Ishikawa (cell line): ENCODE data around the gene PRRC2A.

Experiments
- CEBPB ChIP-seq: IDR thresholded peaks from 2 replicates; pipeline ENCODE4 v1.6.1; 2012
- CREB1 ChIP-seq: IDR thresholded peaks from 2 replicates; pipeline ENCODE4 v1.6.1; 2012; ENCODE audit warnings: low read depth
- EGR1 ChIP-seq: IDR thresholded peaks from 2 replicates; pipeline ENCODE4 v1.6.1; 2012
- EP300 ChIP-seq: IDR thresholded peaks from 2 replicates; pipeline ENCODE4 v1.6.1; 2012; ENCODE audit warnings: borderline replicate concordance
- RAD21 ChIP-seq: IDR thresholded peaks from 2 replicates; pipeline ENCODE4 v1.6.1; 2012; ENCODE audit warnings: low read depth
- TAF1 ChIP-seq: IDR thresholded peaks from 2 replicates; pipeline ENCODE4 v1.6.1; 2012; ENCODE audit warnings: low read depth, mild to moderate bottlenecking
- TCF12 ChIP-seq: IDR thresholded peaks from 2 replicates; pipeline ENCODE4 v1.6.1; 2012; ENCODE audit warnings: low read depth
- TEAD4 ChIP-seq: IDR thresholded peaks from 2 replicates; pipeline ENCODE4 v1.6.1; 2012
- YY1 ChIP-seq: IDR thresholded peaks from 2 replicates; pipeline ENCODE4 v1.6.1; 2012; ENCODE audit warnings: low read depth
- ZBTB7A ChIP-seq: IDR thresholded peaks from 2 replicates; pipeline ENCODE4 v1.6.1; 2012; ENCODE audit warnings: low read depth
- TF ChIP-seq, protein P1 (sequence below): IDR thresholded peaks from 2 replicates; pipeline ENCODE4 v1.6.1; 2012; ENCODE audit warnings: low read depth, mild to moderate bottlenecking
- TF ChIP-seq, protein P2 (sequence below): IDR thresholded peaks from 2 replicates; pipeline ENCODE4 v1.6.1; 2012
- TF ChIP-seq, protein P3 (sequence below): IDR thresholded peaks from 2 replicates; pipeline ENCODE4 v1.6.1; 2012

DNA sequence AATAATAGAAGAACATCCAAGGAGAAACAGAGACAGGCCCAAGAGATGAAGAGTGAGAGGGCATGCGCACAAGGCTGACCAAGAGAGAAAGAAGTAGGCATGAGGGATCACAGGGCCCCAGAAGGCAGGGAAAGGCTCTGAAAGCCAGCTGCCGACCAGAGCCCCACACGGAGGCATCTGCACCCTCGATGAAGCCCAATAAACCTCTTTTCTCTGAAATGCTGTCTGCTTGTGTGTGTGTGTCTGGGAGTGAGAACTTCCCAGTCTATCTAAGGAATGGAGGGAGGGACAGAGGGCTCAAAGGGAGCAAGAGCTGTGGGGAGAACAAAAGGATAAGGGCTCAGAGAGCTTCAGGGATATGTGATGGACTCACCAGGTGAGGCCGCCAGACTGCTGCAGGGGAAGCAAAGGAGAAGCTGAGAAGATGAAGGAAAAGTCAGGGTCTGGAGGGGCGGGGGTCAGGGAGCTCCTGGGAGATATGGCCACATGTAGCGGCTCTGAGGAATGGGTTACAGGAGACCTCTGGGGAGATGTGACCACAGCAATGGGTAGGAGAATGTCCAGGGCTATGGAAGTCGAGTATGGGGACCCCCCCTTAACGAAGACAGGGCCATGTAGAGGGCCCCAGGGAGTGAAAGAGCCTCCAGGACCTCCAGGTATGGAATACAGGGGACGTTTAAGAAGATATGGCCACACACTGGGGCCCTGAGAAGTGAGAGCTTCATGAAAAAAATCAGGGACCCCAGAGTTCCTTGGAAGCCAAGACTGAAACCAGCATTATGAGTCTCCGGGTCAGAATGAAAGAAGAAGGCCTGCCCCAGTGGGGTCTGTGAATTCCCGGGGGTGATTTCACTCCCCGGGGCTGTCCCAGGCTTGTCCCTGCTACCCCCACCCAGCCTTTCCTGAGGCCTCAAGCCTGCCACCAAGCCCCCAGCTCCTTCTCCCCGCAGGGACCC lies 46.1 kb upstream of the PRRC2A start:
- TF ChIP-seq, protein P1, sequence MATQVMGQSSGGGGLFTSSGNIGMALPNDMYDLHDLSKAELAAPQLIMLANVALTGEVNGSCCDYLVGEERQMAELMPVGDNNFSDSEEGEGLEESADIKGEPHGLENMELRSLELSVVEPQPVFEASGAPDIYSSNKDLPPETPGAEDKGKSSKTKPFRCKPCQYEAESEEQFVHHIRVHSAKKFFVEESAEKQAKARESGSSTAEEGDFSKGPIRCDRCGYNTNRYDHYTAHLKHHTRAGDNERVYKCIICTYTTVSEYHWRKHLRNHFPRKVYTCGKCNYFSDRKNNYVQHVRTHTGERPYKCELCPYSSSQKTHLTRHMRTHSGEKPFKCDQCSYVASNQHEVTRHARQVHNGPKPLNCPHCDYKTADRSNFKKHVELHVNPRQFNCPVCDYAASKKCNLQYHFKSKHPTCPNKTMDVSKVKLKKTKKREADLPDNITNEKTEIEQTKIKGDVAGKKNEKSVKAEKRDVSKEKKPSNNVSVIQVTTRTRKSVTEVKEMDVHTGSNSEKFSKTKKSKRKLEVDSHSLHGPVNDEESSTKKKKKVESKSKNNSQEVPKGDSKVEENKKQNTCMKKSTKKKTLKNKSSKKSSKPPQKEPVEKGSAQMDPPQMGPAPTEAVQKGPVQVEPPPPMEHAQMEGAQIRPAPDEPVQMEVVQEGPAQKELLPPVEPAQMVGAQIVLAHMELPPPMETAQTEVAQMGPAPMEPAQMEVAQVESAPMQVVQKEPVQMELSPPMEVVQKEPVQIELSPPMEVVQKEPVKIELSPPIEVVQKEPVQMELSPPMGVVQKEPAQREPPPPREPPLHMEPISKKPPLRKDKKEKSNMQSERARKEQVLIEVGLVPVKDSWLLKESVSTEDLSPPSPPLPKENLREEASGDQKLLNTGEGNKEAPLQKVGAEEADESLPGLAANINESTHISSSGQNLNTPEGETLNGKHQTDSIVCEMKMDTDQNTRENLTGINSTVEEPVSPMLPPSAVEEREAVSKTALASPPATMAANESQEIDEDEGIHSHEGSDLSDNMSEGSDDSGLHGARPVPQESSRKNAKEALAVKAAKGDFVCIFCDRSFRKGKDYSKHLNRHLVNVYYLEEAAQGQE: no peak
- TF ChIP-seq EP300: no peak
- no peak for TF ChIP-seq TCF12
- TF ChIP-seq ZBTB7A: no peak
- TF ChIP-seq EGR1: no peak
- no peak for TF ChIP-seq TEAD4
- no peak for TF ChIP-seq CREB1
- TF ChIP-seq, protein P2, sequence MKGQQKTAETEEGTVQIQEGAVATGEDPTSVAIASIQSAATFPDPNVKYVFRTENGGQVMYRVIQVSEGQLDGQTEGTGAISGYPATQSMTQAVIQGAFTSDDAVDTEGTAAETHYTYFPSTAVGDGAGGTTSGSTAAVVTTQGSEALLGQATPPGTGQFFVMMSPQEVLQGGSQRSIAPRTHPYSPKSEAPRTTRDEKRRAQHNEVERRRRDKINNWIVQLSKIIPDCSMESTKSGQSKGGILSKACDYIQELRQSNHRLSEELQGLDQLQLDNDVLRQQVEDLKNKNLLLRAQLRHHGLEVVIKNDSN: no peak
- no peak for TF ChIP-seq TAF1
- TF ChIP-seq CEBPB: no peak
- no peak for TF ChIP-seq RAD21
- TF ChIP-seq, protein P3, sequence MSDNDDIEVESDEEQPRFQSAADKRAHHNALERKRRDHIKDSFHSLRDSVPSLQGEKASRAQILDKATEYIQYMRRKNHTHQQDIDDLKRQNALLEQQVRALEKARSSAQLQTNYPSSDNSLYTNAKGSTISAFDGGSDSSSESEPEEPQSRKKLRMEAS: no peak
- no peak for TF ChIP-seq YY1
